ENCODE results near the gene GRB2. TPM values are rescaled to one million over a fixed set of nuclear protein-coding genes. Genes with fewer than 3 reads are reported as not detected.

GRB2 gene
- total and polyA plus RNA-seq, 12 donors: 23.5 to 85.5 (median 52.0) TPM

GRCh38 chr17:75313941-75314551 is 91.4 kb downstream of the GRB2 start:
- DNase-seq (peak in 1 of 2 donors; percentile 26), ATAC-seq (peak in 7 of 8 donors; percentile 41 to 64 (median 60))
- no peaks in the 10 kb centered on the region for H3K27me3 ChIP-seq
- H3K36me3 ChIP-seq: peaks cover 0 to 21% (median 0%) of the 10 kb centered on the region in 9 donors
- peak overlapping the region in 4 of 10 donors; percentile 3 to 94 (median 52) for H3K27ac ChIP-seq
- intact Hi-C loops (cut with DNase I): no loop called here
- no peak overlapping the region for H3K4me3 ChIP-seq
- no peaks in the 10 kb centered on the region for H3K9me3 ChIP-seq
- 83 to 85% methylated on average over 14 of the region's 14 CpGs for WGBS, 2 donors
- peaks cover 0 to 93% (median 4%) of the 10 kb centered on the region in 9 donors for H3K4me1 ChIP-seq
- TF ChIP-seq CTCF (IDR thresholded peaks at IDR 0.05): no peak

- no peak for TF ChIP-seq CTCF (IDR thresholded peaks at IDR 0.05)
Observed at GRCh38 chr17:75308732-75309629, 96.5 kb downstream of the GRB2 start.

GRCh38 chr17:75307957-75308731 is 97.3 kb downstream of the GRB2 start:
- H3K4me1 ChIP-seq: peaks cover 0 to 52% (median 5%) of the 10 kb centered on the region in 9 donors
- no peaks in the 10 kb centered on the region for H3K27me3 ChIP-seq
- no peak overlapping the region for H3K4me3 ChIP-seq
- no peaks in the 10 kb centered on the region for H3K9me3 ChIP-seq
- intact Hi-C loops (cut with DNase I): no loop called here
- TF ChIP-seq CTCF (IDR thresholded peaks at IDR 0.05): no peak
- DNase-seq: no peak
- no peaks in the 10 kb centered on the region for H3K36me3 ChIP-seq
- no peak for ATAC-seq
- H3K27ac ChIP-seq: peak overlapping the region in 1 of 10 donors; percentile 94
- 88% methylated on average over 13 of the region's 13 CpGs for WGBS, 2 donors

More at GRCh38 chr17:75308732-75309629, 96.5 kb downstream of the GRB2 start:
- DNase-seq (no peak), ATAC-seq (peak; percentile 32 to 72 (median 56))
- H3K36me3 ChIP-seq: no peaks in the 10 kb centered on the region
- no peak overlapping the region for H3K4me3 ChIP-seq
- no peaks in the 10 kb centered on the region for H3K9me3 ChIP-seq
- intact Hi-C loops (cut with DNase I): no loop called here
- H3K27me3 ChIP-seq: no peaks in the 10 kb centered on the region
- peak overlapping the region in 7 of 10 donors; percentile 22 to 94 (median 49) for H3K27ac ChIP-seq
- peaks cover 0 to 60% (median 5%) of the 10 kb centered on the region in 9 donors for H3K4me1 ChIP-seq
- 71 to 79% methylated on average over 20 of the region's 20 CpGs for WGBS, 2 donors
